ENCODE measurements around the gene ASB1.
"Not testable (repeated sequence)": the region's sequence is repeated elsewhere in the genome, so short reads cannot be mapped to it uniquely, and the experiment has no call there.

The ASB1 gene

DNA sequence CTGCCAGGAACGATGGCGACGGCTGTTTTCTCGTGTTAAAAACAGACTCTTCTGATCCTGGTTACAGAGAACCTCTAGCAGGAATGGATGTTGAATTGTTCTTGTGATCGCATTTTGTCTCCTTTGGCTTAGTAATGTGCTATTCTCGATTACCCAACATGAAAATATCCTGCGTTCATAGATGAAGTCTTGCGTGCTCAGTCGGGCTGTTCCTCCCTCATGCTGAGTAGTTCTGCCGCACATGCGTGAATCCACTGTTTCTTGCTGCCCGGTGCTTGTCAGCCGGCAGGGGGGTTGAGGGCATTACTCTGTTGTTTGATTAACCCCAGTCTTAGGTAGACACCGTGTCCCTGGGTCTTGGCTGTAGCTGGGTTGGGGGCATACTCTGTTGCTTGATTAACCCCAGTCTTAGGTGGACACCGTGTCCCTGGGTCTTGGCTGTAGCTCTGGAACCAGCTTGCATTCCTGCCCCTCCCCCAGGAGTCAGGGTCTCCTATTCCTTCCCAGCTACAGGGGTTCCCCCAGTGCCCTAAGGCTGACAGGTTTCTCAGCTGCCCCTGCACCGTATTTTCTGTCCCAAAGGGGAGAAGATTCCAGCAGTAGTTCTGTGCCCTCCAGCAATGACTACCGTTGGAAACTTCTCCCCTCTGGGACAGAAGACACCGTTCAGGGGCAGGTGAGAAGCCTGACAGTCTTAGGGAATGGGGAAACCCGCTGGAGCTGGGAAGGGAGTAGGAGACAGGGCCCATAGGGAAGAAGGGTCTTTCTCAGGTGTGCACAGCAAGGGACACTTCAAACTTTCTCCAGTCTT is 22.1 kb upstream of the ASB1 start:
- no peak for DNase-seq

- not testable (repeated sequence) for DNase-seq
Observed at GRCh38 chr2:238405217-238405555, 21.5 kb upstream of the ASB1 start.

DNA sequence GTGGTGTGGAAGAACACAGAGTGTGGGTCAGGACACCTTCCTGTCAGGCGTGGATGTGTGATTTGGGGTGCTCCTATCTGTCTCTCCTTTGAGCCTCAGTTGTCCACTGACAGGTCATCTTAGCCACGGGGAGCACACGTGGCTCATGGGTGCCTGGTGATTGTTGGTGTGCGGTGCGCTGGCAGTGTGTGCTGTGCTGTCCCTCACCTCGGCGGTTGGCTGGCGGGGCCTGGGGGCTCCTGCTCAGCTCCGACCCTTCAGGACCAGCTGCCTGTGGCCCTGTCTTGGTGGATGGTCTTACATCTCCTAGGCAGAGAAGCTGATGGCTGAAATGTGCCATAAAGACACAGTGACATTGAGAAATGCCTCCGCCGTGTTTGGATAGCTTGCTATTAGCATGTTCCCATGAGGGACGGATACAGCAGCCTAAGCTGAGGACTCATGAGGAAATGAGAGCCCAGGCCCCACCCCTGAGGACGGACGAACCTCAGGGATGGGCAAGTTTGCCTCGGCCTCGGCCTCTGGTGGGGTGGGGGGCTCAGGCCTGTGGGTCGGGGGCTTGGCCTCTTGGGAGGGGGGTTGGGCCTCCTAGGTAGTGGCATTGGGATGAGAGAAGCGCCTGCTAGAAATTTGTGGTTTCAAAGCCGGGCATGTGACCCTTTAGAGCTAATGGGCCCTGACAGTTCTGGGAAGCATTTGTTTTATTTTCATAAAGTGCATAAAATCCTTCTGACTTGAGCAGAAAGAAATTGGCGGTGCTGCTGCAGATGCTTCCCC is 20.3 kb upstream of the ASB1 start:
- no peak for DNase-seq

- DNase-seq = no peak
Observed at GRCh38 chr2:238406998-238407285, 19.8 kb upstream of the ASB1 start.

DNA sequence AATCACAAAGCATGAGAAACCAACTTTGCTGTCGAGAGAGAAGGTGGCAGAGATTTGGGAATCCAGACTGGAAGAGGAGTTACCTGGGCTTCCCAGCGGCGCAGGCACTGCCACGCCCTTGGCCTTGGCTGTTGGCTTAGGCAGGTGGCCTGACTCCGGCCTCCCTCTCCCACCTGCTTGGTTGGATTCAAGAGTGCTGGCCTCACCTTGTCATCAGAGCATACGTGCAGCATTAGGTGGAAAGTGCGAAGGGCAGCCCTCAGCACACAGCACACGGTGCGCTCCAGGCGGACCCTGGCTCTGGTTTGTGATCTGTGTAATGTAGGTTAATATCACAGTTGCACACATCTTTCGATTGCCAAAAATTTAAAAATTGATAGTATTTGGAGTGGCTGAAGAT is 19.2 kb upstream of the ASB1 start:
- no peak for DNase-seq

GRCh38 chr2:238408615-238409340 is 17.9 kb upstream of the ASB1 start:
- DNase-seq = no peak

DNA sequence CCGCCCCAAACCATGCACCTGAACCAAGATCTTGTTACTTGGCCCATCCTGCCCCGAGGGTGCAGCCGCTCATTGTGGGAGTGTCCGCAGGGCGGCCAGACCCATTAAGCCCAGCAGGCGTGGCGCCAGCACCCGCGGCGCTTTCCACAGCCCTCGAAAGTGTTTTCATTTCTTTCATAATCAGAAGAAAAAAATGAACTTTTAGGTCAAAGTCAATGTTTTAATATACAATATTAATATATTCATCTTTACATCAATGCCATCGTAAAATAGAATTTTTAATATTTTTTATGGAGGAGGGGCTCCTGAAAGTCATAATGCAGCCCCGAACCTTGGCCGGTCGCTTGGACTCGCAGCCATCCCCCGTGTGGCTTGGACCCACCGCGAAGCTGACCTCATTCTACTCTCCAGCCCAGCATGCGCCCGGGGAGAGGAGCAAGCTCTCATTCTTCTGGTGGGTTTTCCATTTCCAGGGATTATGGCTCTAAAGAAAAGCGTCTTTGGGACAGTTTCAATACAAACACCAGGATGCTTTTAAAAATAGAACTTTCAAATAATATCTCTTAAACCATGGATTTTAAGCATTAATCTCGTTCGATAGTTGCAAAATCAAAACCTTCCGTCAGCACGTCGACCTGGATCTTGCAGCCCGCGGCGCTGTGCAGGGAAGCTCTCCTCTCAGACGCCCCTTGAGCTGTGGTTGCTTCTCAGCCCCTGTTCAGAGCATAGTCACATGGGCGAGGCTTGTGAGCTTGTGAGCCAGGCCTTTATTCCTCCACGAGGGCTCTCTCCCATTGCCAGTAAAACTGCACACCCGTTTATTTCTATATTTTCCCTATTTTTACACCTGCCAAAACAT is 17.2 kb upstream of the ASB1 start:
- no peak for DNase-seq

GRCh38 chr2:238412067-238412767 is 14.5 kb upstream of the ASB1 start:
- no peak for DNase-seq

GRCh38 chr2:238413368-238413767 is 13.4 kb upstream of the ASB1 start:
- DNase-seq = no peak

DNA sequence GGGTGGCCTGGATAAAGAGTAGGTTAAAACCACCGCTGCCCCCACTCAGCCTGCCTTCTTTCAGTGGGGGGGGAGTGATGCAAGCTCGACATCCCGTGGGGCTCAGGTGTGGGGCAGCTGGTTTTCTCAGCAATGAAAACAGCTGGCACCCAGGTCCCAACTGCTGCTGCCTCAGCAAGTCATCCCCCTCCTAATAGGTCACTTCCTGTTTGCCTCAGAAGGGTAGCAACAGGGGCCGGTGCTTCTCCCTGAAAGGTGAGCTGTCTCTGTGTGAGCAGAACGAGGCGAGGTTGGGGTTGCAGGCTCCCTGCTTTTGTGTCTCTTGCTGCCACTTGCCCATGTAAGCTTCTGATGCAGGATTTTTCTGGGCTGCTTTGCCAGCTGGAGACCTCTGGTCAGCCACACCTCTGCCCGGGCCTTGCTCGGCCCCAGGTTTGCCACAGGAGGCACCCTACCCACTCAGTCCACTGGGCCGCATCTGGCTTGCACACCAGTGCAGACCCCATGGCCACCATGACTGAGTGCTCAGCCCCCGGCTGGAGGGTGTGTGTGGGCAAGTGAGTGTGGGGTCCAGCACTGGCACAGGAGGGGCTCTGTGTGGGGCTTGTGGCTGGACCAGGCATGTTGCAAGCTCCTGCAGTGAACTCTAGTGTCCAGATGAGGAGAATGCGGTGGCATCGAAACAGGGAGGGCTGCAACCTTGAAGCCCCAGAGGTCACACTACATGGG is 11.5 kb upstream of the ASB1 start:
- DNase-seq = no peak

DNA sequence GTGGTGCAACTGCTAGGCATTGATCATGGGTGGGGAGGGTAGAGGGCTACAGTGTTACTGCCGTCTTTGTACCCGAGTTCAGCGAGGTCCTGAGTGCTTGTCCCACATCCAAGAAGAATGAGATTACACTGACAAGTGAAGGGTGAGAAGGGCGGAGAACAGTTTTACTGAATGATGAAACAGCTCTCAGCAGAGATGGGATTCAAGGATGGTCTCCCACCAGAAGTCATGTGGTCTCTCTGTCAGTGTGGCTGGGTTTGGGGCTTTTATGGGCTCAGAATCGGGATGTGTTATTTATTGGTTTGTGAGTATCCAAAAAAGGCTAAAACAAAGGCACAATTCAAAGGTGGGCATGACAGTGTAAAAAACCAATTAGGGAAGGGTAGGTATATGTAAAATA is 10.8 kb upstream of the ASB1 start:
- DNase-seq = no peak

- no peak for DNase-seq
Observed at GRCh38 chr2:238418196-238418998, 8.3 kb upstream of the ASB1 start.

- DNase-seq = no peak
Observed at GRCh38 chr2:238418999-238419546, 7.7 kb upstream of the ASB1 start.

DNA sequence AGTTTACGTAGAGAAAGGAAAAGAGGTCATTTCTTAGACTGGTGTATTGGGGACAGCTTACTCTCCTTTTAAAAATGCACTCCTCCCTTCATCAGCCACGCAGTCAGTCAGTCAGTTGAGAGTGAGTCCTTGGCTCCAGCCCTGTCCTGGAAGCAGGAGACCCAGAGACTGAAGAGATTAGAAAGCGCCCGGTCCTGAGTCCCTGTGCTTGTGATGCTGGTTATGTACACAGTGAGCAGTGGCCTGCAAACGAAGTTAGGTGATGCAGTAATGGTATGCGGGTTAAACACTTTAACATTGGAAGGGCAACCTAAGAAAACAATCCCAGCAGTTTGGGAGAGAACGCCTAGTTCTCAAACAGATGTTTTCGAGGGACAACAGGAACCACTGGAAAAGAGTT is 6.3 kb upstream of the ASB1 start:
- DNase-seq = no peak

GRCh38 chr2:238420878-238421694 is 5.6 kb upstream of the ASB1 start:
- DNase-seq = no peak

GRCh38 chr2:238421695-238422035 is 5.1 kb upstream of the ASB1 start:
- no peak for DNase-seq

DNA sequence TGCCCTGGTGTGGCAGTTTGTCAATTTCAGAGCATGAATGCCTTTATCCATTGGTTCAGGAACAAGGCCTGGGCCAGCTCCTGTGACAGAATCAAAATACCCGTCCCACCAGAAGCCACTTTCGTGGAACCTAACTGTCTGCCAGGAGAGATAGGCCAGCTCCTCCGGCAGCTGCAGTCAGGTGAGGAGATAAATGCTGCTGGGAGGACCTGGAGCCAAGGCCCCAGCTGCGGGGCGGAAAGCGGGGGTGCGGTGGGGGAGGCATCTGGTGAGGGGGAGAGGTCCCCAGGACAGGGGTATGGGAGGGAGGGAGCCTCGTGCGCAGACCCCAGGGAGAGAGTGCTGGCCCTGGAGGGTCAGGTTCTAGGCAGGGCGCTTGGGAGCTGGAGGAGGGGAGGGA is 4.4 kb upstream of the ASB1 start:
- DNase-seq = no peak

GRCh38 chr2:238422940-238423339 is 3.8 kb upstream of the ASB1 start:
- DNase-seq = no peak

- DNase-seq = no peak
Observed at GRCh38 chr2:238423561-238424312, 3.0 kb upstream of the ASB1 start.
